ENCODE data around the gene ASH1L. TPM values are rescaled to one million over a fixed set of nuclear protein-coding genes. Genes with fewer than 3 reads are reported as not detected.

Gene ASH1L
- total and polyA plus RNA-seq, 8 donors = 42.3 to 55.4 (median 49.9) TPM

DNA sequence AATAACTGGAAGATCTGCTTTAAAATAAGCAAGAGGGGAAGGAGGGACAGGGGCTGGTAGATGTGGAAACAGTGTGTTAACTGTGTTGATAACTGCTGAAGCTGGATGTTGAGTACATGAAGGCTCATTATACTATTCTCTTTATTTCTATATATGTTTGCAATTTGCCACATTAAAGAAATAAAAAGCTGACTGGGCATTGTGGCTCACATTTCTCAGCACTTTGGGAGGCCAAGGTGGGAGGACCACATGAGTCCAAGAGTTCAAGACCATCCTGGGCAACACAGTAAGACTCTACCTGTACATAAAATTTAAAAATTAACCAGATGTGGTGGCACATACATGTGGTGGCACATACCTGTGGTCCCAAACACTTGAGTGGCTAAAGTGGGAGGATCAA lies 6.7 kb downstream of the ASH1L start:
- TF ChIP-seq, protein P1, sequence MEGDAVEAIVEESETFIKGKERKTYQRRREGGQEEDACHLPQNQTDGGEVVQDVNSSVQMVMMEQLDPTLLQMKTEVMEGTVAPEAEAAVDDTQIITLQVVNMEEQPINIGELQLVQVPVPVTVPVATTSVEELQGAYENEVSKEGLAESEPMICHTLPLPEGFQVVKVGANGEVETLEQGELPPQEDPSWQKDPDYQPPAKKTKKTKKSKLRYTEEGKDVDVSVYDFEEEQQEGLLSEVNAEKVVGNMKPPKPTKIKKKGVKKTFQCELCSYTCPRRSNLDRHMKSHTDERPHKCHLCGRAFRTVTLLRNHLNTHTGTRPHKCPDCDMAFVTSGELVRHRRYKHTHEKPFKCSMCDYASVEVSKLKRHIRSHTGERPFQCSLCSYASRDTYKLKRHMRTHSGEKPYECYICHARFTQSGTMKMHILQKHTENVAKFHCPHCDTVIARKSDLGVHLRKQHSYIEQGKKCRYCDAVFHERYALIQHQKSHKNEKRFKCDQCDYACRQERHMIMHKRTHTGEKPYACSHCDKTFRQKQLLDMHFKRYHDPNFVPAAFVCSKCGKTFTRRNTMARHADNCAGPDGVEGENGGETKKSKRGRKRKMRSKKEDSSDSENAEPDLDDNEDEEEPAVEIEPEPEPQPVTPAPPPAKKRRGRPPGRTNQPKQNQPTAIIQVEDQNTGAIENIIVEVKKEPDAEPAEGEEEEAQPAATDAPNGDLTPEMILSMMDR (IDR thresholded peaks at IDR 0.05) = no peak
- H3K36me3 ChIP-seq = peaks cover 0 to 16% of the 10 kb centered on the region in 2 donors
- peaks cover 7 to 55% of the 10 kb centered on the region in 2 donors for H3K4me1 ChIP-seq
- no peak overlapping the region for H3K27ac ChIP-seq
- ATAC-seq (no peak), DNase-seq (no peak)
- intact Hi-C loops (cut with DNase I) = no loop called here
- H3K9me3 ChIP-seq = no peaks in the 10 kb centered on the region
- H3K4me3 ChIP-seq = no peak overlapping the region
- no peaks in the 10 kb centered on the region for H3K27me3 ChIP-seq

DNA sequence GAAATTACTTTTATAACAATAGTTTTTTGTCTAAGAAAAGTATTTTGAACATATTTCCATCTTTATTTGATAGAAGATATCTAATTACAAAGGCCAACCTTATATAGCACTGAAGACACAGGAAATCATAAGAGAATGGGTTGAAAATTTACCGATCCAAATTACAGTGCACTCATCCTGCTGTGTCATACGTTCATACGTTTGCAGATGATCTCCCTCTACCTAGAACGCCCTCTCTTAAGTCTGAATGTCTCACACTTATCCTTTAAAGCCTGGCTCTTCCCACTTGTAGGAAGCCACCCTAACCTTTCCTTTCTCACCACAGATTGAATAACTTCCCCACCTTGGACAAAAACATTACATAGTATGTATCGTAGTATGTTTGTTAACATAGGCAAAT lies 9.3 kb downstream of the ASH1L start:
- ATAC-seq = no peak

DNA sequence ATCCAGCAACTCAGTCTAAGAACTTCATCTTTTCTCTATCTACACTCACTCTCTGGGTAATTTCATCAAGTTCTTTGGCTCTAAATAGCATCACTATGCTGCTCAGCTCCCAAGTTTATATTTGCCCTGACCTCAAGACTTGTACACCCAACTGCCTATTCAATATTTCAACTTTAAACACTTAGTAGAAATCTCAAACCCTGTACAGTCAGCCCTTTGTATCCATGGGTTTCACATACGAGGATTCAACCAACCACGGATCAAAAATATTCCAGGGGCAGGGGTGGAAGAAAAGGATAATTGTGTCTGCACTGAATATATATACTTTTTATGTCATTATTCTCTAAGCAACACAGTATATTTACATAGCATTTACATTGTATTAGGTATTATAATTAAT lies 13.9 kb downstream of the ASH1L start:
- Histone ChIP-seq H3K27me3 (no peaks in the 10 kb centered on the region), H3K27ac (no peak overlapping the region), H3K36me3 (peaks cover 0 to 5% of the 10 kb centered on the region in 2 donors), H3K4me1 (peaks cover 0 to 23% of the 10 kb centered on the region in 2 donors), H3K9me3 (no peaks in the 10 kb centered on the region), H3K4me3 (no peak overlapping the region)
- DNase-seq (no peak), ATAC-seq (no peak)
- TF ChIP-seq, protein P1 (IDR thresholded peaks at IDR 0.05) = no peak
- intact Hi-C loops (cut with DNase I) = no loop called here

More for the DNA sequence above, 9.3 kb downstream of the ASH1L start:
- no peak for DNase-seq
- Histone ChIP-seq H3K27me3 (no peaks in the 10 kb centered on the region), H3K36me3 (peaks cover 0 to 16% of the 10 kb centered on the region in 2 donors), H3K9me3 (no peaks in the 10 kb centered on the region), H3K4me1 (peaks cover 0 to 34% of the 10 kb centered on the region in 2 donors), H3K4me3 (no peak overlapping the region), H3K27ac (no peak overlapping the region)
- TF ChIP-seq, protein P1 (IDR thresholded peaks at IDR 0.05) = no peak
- intact Hi-C loops (cut with DNase I) = no loop called here

DNA sequence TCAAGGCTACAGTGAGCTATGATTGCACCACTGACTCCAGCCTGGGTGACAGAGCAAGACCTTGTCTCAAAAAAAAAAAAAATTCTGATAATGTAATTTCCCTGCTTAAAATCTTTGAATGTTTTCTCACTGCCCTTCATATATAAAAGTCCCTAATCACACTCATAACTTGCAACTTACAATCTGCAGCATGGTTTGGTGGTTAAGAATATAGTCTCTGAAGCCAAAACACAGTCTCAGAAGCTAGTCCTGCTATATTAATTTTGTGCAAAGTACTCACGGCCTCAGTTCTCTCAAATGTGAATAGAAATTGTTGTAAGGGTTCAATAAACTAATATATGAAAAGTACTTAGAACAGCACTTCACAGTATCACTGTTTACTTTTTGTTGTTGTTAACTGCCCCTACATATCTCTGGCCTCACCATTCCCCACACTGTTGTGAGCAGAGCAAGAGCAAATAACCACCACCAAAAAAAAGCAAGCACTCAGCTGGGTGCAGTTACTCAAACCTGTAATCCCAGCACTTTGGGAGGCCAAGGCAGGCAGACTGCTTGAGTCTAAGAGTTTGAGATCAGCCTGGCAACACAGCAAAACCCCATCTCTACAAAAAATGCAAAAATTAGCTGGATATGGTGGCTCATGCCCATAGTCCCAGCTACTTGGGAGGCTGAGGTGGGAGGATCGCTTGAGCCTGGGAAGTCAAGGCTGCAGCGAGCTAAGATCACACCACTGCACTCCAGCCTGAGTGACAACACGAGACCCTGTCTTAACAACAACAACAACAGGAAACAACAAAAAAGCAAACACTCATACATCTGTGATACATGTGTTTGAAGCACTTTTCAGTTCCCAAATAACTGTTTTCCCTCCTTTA lies 22.4 kb downstream of the ASH1L start:
- ATAC-seq = peak; percentile 64
- no peaks in the 10 kb centered on the region for H3K9me3 ChIP-seq
- intact Hi-C loops (cut with DNase I) = no loop called here

DNA sequence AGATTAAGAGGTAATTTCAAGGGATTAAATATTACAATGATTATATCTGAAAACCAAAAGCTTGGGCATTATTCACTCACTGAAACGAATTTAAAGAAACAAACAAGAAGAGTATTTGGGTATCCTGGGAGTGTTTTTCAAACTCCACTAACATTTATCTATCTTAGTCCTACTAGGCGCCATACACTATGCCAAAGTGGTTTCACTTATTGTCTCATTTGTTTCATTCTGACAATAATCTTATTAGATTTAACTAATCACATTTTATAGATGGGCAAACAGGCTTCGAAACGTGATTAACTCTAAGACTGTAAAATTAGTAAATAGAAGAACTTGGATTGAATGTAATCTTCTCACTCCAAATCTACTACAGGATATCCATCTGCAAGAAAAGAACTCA lies 25.4 kb downstream of the ASH1L start:
- DNase-seq (no peak), ATAC-seq (no peak)
- Histone ChIP-seq H3K27me3 (no peaks in the 10 kb centered on the region), H3K9me3 (no peaks in the 10 kb centered on the region), H3K4me1 (peaks cover 6 to 48% of the 10 kb centered on the region in 2 donors), H3K4me3 (no peak overlapping the region), H3K27ac (peak overlapping the region in 1 of 2 donors; percentile 37), H3K36me3 (no peaks in the 10 kb centered on the region)
- intact Hi-C loops (cut with DNase I) = no loop called here
- TF ChIP-seq, protein P1 (IDR thresholded peaks at IDR 0.05) = no peak

More for the DNA sequence above, 22.4 kb downstream of the ASH1L start:
- H3K27me3 ChIP-seq = no peaks in the 10 kb centered on the region
- no peak overlapping the region for H3K27ac ChIP-seq
- TF ChIP-seq, protein P1 (IDR thresholded peaks at IDR 0.05) = no peak
- peaks cover 6 to 57% of the 10 kb centered on the region in 2 donors for H3K4me1 ChIP-seq
- no peaks in the 10 kb centered on the region for H3K36me3 ChIP-seq
- no peak for DNase-seq
- H3K4me3 ChIP-seq = no peak overlapping the region
